Measurements from ENCODE around the gene BAZ1A. TPM values are rescaled to one million over a fixed set of nuclear protein-coding genes. Genes with fewer than 3 reads are reported as not detected.

BAZ1A gene
- total and polyA plus RNA-seq, 2 of the 8 experiments (the other 6 are each of a cell fraction or from before 2014, with no cell fraction given) = 8.0 to 23.1 TPM

- no peak for DNase-seq (ENCODE audit: low read depth in 1 of 2, low spot score in 2 of 2)
- no peak for FAIRE-seq
- CTCF ChIA-PET (ENCODE audit: partially characterized antibody) = no interaction called here
- TF ChIP-seq ATF2 (IDR thresholded peaks at IDR 0.05; ENCODE audit: low read length) (no peak), SAP30 (IDR thresholded peaks at IDR 0.05; ENCODE audit: insufficient read depth, insufficient replicate concordance, low read length) (no peak), MAX (IDR thresholded peaks at IDR 0.05) (no peak), GABPA (IDR thresholded peaks at IDR 0.05; ENCODE audit: borderline replicate concordance, insufficient read depth, low read length) (no peak), E2F6 (IDR thresholded peaks at IDR 0.05) (no peak), BCL11A (IDR thresholded peaks at IDR 0.05; ENCODE audit: low read depth in 2 of 2, low read length in 2 of 2) (no peak), EZH2 (IDR thresholded peaks at IDR 0.05; ENCODE audit: low read depth, low read length, severe bottlenecking) (no peak), CHD1 (IDR thresholded peaks at IDR 0.05; ENCODE audit: low read depth, low read length) (no peak), PHF8 (conservative IDR thresholded peaks at IDR 0.05; ENCODE audit: low read depth, low read length) (no peak), KDM5A (IDR thresholded peaks at IDR 0.05; ENCODE audit: low read length) (no peak), SUZ12 (IDR thresholded peaks at IDR 0.05; ENCODE audit: low read length) (no peak)
These were observed 82.6 kb downstream of the BAZ1A start for GRCh38 chr14:34792598-34792997.

More at GRCh38 chr14:34792598-34792997, 82.6 kb downstream of the BAZ1A start:
- no peak overlapping the region for H4K91ac ChIP-seq (replicated peaks; ENCODE audit: insufficient read length, low read length)
- H2BK120ac ChIP-seq (replicated peaks; ENCODE audit: low read depth, low read length) = no peak overlapping the region
- H3K23me2 ChIP-seq (ENCODE audit: low read depth, low read length) = no peaks in the 10 kb centered on the region
- H2AK5ac ChIP-seq (ENCODE audit: low read depth, low read length) = no peak overlapping the region
- no peak overlapping the region for H2BK15ac ChIP-seq (ENCODE audit: low read length)
- H3K14ac ChIP-seq (ENCODE audit: insufficient read length) = no peak overlapping the region
- H3K9ac ChIP-seq (replicated peaks in 1 of 4; ENCODE audit: extremely low read depth in 1 of 4, low read depth in 3 of 4, low read length in 3 of 4) = no peak overlapping the region
- H3K18ac ChIP-seq (ENCODE audit: extremely low read depth, low read length) = no peak overlapping the region
- no peak overlapping the region for H2BK12ac ChIP-seq (ENCODE audit: low read depth, low read length)
- H4K8ac ChIP-seq (ENCODE audit: extremely low read depth, insufficient read depth, low read length) = no peak overlapping the region
- H3K23ac ChIP-seq (ENCODE audit: insufficient read length) = no peak overlapping the region
- H2BK20ac ChIP-seq (ENCODE audit: low read length) = no peak overlapping the region
- H3K4ac ChIP-seq (replicated peaks; ENCODE audit: insufficient read length, low read depth, low read length) = no peak overlapping the region
- H3K27ac ChIP-seq (ENCODE audit: low read depth, low read length) = no peak overlapping the region
- H2BK5ac ChIP-seq (ENCODE audit: low read depth, low read length) = no peak overlapping the region
- POLR2A ChIA-PET (ENCODE audit: partially characterized antibody) = no interaction called here
- H3K4me3 ChIP-seq (ENCODE audit: extremely low read depth in 1 of 4, insufficient read depth in 2 of 4, low read depth in 3 of 4, low read length in 4 of 4) = no peak overlapping the region
- H4K5ac ChIP-seq (ENCODE audit: insufficient read length, low read depth, low read length) = no peak overlapping the region
- H3K4me1 ChIP-seq (replicated peaks in 1 of 4; ENCODE audit: control insufficient read depth in 3 of 4, insufficient read depth in 4 of 4, low read length in 3 of 4) = no peaks in the 10 kb centered on the region
- H2AFZ ChIP-seq (ENCODE audit: low read length) = no peak overlapping the region
- H3K56ac ChIP-seq (replicated peaks; ENCODE audit: insufficient read length, low read depth, low read length) = no peak overlapping the region
- no peaks in the 10 kb centered on the region for H3K79me2 ChIP-seq (ENCODE audit: control insufficient read depth in 1 of 2, insufficient read depth in 2 of 2, low read length in 2 of 2)
- WGBS, 2 experiments (ENCODE audit: extremely low coverage in 1 of 2, insufficient coverage in 1 of 2, insufficient read length in 1 of 2, insufficient replicate concordance in 2 of 2, low coverage in 1 of 2, low lambda C conversion rate in 2 of 2, missing lambda C conversion rate in 1 of 2) = 96% methylated on average over 1 of the region's 1 CpG; no CpG with 5 or more reads in 1 of the 2 experiments
- H3K79me1 ChIP-seq (ENCODE audit: low read depth, low read length) = no peaks in the 10 kb centered on the region
- peaks cover under 1 to 2% of the 10 kb centered on the region in 2 experiments; a peak in 1 of 4 replicates for H3K9me3 ChIP-seq (ENCODE audit: insufficient read depth in 2 of 2, low read depth in 1 of 2, low read length in 1 of 2)
- peaks cover 0 to 14% (median 6%) of the 10 kb centered on the region in 4 experiments; a peak in 5 of 8 replicates for H3K36me3 ChIP-seq (ENCODE audit: control insufficient read depth in 2 of 4, insufficient read depth in 4 of 4, low read length in 3 of 4)
- no peaks in the 10 kb centered on the region for H4K20me1 ChIP-seq (replicated peaks in 1 of 2; ENCODE audit: control insufficient read depth in 1 of 2, insufficient read depth in 2 of 2, low read length in 2 of 2)
- no peaks in the 10 kb centered on the region for H3K27me3 ChIP-seq (replicated peaks in 1 of 4; ENCODE audit: control insufficient read depth in 3 of 4, extremely low read depth in 1 of 4, insufficient read depth in 3 of 4, low read length in 3 of 4)
- H3K4me2 ChIP-seq (ENCODE audit: insufficient read depth in 1 of 2, low read depth in 2 of 2, low read length in 2 of 2) = no peak overlapping the region
